ENCODE data around the gene KRT13.

The KRT13 gene

DNA sequence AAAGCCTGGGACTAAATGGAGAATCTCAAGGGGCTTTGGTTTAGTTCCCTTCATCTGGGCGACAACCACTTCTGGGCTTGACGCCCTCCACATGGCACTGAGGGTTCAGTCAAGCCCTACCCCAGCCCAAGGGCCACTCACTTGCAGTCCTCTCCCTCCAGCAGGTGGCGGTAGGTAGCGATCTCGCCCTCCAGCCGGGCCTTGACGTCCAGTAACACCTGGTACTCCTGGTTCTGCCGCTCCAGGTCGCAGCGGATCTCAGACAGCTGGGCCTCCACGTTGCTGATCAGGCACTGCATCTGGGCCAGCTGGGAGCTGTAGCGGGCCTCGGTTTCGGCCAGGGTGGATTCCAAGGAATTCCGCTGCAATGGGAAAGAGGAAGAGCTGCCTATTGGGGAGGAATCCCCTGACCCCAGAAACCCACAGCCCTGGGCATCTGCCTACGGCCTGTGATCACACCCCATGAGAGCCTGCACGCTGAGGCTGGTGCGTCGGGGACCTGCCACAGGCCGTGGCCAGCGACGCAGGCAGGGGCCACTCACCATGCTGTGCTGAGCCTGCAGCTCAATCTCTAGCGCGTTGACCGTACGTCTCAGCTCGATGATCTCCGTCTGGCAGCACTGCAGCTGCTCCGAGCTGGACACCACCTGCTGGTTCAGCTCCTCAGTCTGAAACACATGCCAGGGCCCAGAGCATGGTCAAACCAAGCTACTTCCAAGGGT lies 18.4 kb downstream of the KRT13 start:
- TF ChIP-seq EZH2 (IDR thresholded peaks at IDR 0.05; ENCODE audit: borderline replicate concordance, low read length): no peak
- TF ChIP-seq, protein P1, sequence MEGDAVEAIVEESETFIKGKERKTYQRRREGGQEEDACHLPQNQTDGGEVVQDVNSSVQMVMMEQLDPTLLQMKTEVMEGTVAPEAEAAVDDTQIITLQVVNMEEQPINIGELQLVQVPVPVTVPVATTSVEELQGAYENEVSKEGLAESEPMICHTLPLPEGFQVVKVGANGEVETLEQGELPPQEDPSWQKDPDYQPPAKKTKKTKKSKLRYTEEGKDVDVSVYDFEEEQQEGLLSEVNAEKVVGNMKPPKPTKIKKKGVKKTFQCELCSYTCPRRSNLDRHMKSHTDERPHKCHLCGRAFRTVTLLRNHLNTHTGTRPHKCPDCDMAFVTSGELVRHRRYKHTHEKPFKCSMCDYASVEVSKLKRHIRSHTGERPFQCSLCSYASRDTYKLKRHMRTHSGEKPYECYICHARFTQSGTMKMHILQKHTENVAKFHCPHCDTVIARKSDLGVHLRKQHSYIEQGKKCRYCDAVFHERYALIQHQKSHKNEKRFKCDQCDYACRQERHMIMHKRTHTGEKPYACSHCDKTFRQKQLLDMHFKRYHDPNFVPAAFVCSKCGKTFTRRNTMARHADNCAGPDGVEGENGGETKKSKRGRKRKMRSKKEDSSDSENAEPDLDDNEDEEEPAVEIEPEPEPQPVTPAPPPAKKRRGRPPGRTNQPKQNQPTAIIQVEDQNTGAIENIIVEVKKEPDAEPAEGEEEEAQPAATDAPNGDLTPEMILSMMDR (IDR thresholded peaks at IDR 0.05; ENCODE audit: low read length): peak; percentile 70
- Histone ChIP-seq H3K4me3 (ENCODE audit: low read depth, low read length, poor library complexity, severe bottlenecking) (no peak overlapping the region), H3K9me3 (ENCODE audit: low read length) (no peaks in the 10 kb centered on the region), H3K27ac (ENCODE audit: low read depth, low read length, poor library complexity, severe bottlenecking) (no peak overlapping the region), H2AFZ (ENCODE audit: low read length) (no peak overlapping the region), H3K9me2 (ENCODE audit: low read depth, low read length) (no peaks in the 10 kb centered on the region), H3K79me2 (ENCODE audit: insufficient read depth, low read length) (no peaks in the 10 kb centered on the region), H3F3A (ENCODE audit: insufficient read depth, low read length) (no peaks in the 10 kb centered on the region), H3K4me2 (ENCODE audit: low read length) (no peak overlapping the region), H3K27me3 (ENCODE audit: insufficient read depth, low read length) (0 out of 2 replicates have a peak, but pooled peaks cover 3% of the 10 kb centered on the region), H3K9ac (ENCODE audit: low read length) (no peak overlapping the region), H4K20me1 (ENCODE audit: insufficient read depth, low read length) (no peaks in the 10 kb centered on the region), H3K36me3 (ENCODE audit: insufficient read depth, low read length) (no peaks in the 10 kb centered on the region), H3K4me1 (ENCODE audit: insufficient read depth, low read length, severe bottlenecking) (no peaks in the 10 kb centered on the region)

DNA sequence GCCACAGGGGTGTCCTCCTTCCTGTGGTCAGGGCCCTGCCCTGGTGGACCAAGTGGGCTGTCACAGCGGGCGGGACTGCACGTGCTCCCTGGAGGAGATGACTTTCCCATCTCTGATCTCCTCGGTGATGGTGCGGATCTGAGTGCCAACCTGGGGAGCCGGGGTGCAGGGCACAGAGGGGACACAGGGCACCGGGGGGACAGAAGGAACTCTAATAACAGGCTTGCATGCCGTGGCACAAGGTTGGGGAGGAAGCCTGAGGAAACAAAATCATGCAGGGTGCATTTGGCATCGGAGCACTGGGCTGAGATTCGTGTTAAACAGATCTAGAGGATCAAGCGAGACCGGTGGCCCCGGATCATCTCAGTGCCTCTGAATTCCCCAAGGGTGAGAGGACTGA lies 19.1 kb downstream of the KRT13 start:
- no peak for TF ChIP-seq EZH2 (IDR thresholded peaks at IDR 0.05; ENCODE audit: borderline replicate concordance, low read length)
- Histone ChIP-seq H3K27ac (ENCODE audit: low read depth, low read length, poor library complexity, severe bottlenecking) (no peak overlapping the region), H3K79me2 (ENCODE audit: insufficient read depth, low read length) (no peaks in the 10 kb centered on the region)

DNA sequence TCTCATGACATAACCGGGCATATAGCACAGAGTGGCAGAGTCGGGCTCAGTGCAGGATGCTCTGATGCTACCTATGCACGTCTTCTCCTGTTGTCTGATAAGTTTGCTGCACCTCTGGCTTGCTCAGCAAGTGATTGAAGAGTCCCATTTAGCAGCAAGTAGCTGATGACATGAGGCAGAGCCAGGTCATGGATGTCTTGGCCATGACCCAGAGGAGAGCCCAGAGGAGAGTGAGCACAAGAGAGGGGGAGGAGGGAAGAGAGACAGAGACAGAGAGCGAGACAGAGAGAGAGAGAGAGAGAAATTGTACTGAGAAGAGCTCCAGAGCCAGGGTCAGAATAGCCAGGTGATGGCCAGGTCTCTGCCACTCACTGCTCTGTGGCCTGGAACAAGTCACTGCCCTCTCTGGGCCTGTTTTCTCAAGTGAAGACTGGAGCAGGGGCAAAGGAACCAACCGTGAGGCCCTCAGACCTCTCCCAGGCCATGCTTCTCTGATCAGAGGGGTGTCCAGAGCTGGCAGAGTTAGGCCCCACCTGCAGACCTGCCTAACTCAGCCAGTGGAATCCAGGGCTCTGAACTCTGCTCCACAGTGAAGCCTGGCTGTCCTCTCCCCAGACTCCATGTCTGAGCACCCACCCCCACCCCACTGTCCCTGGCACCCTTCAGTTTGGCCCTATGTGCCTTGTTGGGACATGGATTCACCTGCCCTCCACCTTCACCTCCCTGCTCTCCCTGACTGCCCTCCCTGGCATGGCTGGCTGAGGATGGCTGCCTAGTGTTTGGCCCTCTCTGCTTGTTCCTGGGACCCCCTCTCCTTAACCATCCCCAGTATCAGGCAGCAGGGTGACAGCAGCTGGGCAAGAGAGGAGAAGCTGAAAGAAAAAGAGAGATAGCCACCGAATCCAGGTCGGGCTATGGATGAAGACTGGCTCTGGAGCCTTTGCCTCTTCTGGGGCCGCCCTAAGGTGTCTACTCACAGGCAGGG lies 20.2 kb downstream of the KRT13 start:
- Histone ChIP-seq H3K4me1 (ENCODE audit: insufficient read depth, low read length, severe bottlenecking) (no peaks in the 10 kb centered on the region), H3K9me3 (ENCODE audit: low read length) (no peaks in the 10 kb centered on the region), H3K79me2 (ENCODE audit: insufficient read depth, low read length) (no peaks in the 10 kb centered on the region), H3K36me3 (ENCODE audit: insufficient read depth, low read length) (no peaks in the 10 kb centered on the region), H3K27ac (ENCODE audit: low read depth, low read length, poor library complexity, severe bottlenecking) (no peak overlapping the region), H2AFZ (ENCODE audit: low read length) (no peak overlapping the region), H3K27me3 (ENCODE audit: insufficient read depth, low read length) (0 out of 2 replicates have a peak, but pooled peaks cover 3% of the 10 kb centered on the region), H4K20me1 (ENCODE audit: insufficient read depth, low read length) (no peaks in the 10 kb centered on the region), H3K4me2 (ENCODE audit: low read length) (no peak overlapping the region), H3K9me2 (ENCODE audit: low read depth, low read length) (no peaks in the 10 kb centered on the region), H3K4me3 (ENCODE audit: low read depth, low read length, poor library complexity, severe bottlenecking) (no peak overlapping the region), H3K9ac (ENCODE audit: low read length) (no peak overlapping the region), H3F3A (ENCODE audit: insufficient read depth, low read length) (no peaks in the 10 kb centered on the region)
- TF ChIP-seq EZH2 (IDR thresholded peaks at IDR 0.05; ENCODE audit: borderline replicate concordance, low read length): no peak
- TF ChIP-seq, protein P1 (IDR thresholded peaks at IDR 0.05; ENCODE audit: low read length): no peak

More for the DNA sequence above, 19.1 kb downstream of the KRT13 start:
- Histone ChIP-seq H3K4me2 (ENCODE audit: low read length) (no peak overlapping the region), H3K9ac (ENCODE audit: low read length) (no peak overlapping the region), H3K36me3 (ENCODE audit: insufficient read depth, low read length) (no peaks in the 10 kb centered on the region), H2AFZ (ENCODE audit: low read length) (no peak overlapping the region), H3F3A (ENCODE audit: insufficient read depth, low read length) (no peaks in the 10 kb centered on the region), H3K4me3 (ENCODE audit: low read depth, low read length, poor library complexity, severe bottlenecking) (no peak overlapping the region), H3K9me2 (ENCODE audit: low read depth, low read length) (no peaks in the 10 kb centered on the region), H4K20me1 (ENCODE audit: insufficient read depth, low read length) (no peaks in the 10 kb centered on the region), H3K9me3 (ENCODE audit: low read length) (no peaks in the 10 kb centered on the region), H3K27me3 (ENCODE audit: insufficient read depth, low read length) (0 out of 2 replicates have a peak, but pooled peaks cover 3% of the 10 kb centered on the region), H3K4me1 (ENCODE audit: insufficient read depth, low read length, severe bottlenecking) (no peaks in the 10 kb centered on the region)

All from OCI-LY1 (cell line).